GM18858 (cell line): ENCODE measurements around the gene C1QTNF6.

ENCODE experiments used
- ATAC-seq: cut with Tn5 transposase; IDR thresholded peaks from one replicate; pipeline ENCODE4 v1.9.1; 2021; ENCODE audit not compliant: unreplicated experiment

C1QTNF6 gene

DNA sequence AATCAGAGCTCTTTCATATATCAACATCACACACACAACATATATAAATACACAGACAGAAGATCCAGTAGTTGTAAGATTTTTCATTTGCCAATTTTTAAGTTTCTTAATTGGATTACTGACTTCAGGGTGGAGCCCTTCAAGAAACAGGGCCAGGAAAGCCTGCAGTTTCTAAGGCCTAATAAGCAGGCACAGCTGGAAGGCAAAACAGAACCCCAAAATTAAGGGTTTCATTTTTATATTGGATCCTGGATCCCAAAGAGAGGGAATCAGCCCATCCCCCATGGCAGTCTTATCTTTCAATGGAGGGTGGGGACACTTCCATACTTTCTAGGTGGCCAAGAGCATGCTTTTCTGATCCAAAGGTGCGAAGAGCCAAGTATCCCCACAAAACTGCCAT lies 4.7 kb upstream of the C1QTNF6 start:
- no peak for ATAC-seq

DNA sequence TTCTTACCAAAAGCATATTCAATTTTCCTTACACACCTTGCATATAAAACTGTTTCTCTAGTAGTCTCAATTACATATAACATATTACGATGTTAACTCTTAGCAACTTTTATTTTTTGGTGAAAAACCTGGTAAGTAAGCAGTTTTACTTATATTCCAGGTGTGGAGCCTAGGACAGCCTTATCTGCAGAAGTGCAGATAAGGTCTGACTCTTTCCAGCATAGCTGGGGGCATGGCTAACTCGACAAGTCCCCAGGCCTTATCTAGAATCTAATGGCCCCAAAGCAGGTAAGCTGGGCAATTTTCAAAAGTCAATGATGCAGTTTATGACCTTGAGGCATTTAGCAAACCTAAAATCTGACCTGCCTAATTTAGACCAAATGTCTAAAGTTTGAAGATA lies 4.2 kb upstream of the C1QTNF6 start:
- no peak for ATAC-seq

DNA sequence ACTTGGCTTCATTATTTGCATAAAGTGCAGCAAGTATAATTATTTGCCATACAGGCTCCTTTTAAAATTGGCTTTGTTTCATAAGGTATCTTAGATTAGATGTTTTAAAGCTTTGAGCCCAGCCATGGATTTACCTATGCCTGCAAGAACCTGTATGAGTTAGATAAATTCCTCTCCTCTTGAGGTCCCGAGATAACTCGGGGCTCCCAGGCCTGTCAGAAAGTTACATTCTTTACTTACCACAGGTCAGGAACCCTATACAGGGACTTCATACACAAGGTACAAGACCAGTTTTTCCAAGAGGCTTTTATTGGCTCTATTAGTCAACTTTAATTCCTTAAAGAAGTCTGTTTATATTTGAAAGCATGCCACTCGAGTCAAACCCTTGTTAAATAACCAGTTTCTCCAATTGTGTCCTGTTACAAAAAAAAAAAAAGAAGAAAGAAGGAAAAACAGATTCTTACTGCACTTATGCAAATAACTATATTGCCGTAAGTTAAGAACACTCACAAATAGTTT lies 2.3 kb upstream of the C1QTNF6 start:
- no peak for ATAC-seq

DNA sequence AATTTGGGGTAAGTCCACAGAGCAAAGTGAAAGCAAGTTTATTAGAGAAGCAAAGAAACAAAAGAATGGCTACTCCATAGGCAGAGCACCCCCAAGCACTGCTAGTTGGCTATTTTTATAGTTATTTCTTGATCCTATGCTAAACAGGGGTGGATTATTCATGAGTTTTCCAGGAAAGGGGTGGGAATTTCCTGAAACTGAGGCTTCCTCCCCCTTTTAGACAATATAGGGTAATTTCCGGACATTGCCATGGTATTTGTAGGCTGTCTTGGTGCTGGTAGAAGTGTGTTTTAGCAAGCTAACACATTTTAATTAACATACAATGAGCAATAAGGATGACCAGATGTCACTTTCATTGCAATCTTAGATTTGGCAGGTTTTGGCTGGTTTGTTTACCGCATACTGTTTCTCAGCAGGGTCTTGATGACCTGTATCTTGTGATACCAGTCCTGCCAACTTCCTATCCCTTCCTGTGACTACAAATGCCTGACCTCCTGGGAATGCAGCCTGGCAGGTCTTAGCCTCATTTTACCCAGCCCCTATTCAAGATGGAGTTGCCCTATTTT lies 937 bp upstream of the C1QTNF6 start:
- no peak for ATAC-seq

DNA sequence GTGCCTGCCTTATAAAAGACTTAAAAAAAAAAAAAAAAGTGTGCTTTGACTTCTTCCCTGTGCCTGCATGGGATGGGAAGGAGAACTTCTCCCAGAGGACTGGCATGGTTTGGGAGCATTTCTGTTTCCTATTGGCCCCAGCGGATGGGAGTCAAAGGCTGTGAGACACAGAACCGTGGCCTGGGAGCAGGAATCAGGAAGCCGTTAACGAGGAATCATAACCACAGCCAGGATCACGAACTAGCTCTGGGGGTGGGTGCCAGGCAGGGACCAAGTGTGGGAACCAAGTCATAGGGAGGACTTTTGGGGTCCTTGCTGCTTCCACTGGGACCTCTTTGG lies 526 bp downstream of the C1QTNF6 start:
- no peak for ATAC-seq

DNA sequence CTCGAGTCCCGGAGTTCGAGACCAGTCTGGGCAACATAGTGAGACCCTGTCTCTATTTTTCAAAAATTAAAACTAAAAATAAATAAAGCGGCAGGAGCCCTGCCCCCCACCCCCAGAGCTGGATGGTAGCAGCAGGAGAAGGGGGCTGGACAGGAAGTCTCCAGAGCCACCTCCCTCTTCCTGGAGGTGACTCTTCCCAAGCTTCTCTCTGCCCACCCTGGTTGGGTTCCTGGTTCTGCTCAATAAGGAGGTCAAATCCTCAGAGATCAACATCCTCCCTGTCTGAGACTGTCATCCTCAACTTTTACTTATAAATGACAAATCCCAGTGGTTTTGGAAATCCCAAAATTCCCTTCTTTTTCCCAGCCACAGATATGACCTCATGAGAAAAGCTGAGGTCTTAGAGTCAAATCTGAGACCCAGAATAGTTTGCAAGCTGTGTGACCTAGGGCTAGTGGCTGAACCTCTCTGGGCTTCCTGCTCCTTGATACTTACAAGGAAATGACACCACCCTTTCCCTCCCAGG lies 987 bp downstream of the C1QTNF6 start:
- no peak for ATAC-seq

DNA sequence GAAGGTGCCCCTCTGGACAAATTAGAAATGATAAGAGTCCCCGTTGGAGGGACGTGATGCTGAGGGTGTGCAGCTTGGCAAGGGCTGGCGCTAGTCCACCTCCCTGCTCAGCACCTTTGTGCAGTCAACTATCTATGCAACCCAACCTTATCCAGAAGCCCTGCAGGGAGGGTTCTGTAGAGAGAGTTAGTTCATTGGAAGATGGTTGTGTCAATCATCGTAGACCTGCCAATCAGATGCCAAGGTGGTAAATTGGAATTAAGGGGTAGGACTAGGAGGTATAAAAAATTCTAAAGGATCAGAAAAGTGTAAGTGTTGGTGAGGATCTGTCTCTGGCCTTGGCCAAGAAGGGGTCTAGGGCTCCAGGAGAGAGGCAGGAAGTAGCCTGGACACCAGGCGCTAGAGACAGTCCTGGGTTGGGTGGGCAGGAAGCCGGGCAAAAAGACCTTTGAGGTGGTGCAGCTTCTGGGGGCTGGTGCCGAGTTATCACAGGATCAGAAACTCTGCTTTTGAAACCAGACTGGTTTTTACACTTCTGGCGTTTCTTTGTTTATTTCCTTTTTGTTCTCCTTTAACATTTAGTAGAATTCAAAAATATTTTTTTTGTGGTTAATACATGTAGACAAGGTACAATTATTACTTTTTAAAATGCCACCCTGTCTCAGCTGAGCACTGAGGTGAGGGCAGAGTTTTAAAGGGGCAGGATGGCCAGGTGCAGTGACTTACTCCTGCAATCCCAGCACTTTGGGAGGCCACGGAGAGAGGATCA lies 1.6 kb downstream of the C1QTNF6 start:
- ATAC-seq: no peak

DNA sequence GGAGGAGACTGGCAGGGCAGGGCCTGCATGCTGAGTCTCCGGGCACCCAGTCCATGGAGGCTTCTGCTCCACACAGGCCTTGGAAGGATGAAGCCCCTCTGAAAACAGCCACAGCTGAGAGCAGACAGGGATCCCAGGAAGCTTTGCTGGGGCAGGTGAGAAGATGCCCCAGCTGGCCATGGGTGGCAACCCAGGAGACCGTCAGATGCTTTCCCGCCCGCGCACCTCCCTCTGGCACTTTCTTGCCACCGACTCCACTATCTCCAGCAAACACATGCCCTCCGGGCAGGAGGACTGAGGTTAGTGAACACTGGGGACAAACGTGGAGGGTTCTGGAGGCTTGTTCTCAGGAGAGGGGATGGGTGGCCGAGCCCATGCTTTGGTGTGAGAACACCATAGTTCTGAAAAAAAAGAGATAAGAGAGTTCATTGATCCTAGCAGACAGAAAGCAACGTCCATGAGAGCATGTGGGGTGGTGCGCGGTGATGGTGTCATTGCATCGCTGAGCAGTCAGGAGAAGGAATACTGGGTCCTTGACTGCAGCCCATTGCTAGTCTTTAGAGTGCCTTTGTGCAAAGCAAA lies 2.3 kb downstream of the C1QTNF6 start:
- ATAC-seq: no peak

DNA sequence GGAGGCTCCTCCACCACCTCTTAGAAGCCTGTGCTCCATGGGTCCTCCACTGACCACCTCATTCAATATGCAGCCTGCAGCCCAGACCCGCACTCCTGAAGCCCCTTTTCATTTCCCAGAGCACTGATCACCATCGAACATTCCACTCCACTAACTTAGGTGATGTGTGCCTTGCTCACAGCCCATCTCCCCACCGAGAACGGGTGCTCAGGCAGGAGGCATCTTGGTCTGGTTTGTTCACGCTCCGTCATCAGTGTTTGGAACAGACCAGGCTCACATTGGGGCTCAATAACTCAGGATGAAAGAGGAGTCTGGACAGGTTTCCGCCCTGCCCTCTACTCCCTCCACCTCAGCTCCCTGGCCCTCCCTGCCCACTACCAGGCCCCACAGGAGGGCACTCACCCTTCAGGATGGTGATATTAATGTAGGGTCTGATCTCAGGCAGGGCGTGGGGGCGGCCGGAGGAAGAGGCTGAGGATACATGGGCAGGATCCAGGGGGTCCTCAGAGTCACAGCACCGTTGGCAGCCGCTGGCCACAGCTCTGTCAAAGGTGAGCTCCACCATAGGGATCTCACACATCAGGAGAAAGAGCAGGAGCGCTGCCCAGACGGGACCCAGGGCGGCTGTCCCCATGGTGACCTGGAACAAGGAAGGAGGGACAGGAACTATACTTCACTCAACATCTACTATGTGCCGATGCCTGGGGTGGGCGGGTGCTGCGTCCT lies 3.1 kb downstream of the C1QTNF6 start:
- ATAC-seq: no peak

DNA sequence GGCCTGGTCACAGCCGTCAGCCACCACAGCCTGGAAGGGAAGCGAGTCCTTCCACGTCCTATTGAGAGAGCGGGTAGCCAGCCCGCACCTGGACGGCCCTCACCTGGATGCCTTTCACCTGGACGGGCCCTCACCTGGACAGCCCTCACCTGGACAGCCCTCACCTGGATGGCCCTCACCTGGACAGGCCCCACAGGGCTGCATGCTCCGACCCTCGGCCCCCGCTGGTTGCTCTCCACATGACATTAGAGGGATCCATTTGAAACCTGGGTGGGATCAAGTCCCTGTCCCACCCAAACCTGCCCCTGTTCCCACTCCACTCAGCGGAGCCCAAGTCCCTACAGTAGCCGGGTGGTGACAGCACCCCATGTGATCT lies 3.7 kb downstream of the C1QTNF6 start:
- no peak for ATAC-seq

DNA sequence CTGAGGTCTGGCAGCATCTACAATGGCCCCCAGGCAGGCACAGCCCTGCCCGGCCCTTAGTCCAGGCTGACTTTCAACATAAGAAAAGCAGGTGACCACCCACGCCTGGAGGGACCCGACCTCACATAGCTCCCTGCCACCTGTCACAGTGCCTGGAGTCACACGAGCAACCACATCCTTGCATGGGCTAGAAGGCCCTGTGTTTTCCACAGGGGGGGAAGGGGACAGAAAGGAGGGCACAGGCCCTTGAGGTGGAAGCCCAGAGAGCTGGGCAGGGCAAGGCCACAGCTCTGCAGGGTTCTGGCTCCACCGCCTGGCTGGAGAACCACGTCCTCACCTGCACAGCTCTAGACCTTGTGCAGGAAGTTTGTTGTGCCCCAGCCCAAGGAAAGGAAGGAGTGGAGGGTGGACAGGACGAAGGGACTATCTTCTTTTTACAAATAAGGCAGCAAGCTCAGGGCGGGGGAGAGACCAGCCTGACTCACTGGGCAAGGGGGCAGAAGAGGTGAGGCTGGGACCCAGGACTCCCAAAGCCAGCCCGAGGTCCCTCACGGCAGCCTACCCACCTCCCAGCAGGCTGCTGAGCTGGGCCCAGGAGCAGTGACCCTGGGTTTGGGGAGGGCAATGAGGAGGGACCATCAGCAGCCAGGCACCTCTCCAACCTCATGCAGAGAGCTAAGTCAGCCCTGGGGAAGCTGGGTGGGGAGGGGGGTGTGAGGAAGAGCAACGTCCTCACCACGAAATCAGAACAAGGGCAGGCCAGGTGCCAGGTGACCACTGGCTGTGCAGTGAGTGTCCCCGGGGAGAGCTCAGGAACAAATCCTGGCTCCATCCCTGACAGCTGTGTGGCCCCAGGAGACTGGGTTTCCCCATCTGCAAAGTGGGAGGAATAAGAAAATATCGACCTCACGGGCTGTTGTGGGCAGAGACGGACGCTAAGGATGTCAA lies 4.3 kb downstream of the C1QTNF6 start:
- no peak for ATAC-seq

DNA sequence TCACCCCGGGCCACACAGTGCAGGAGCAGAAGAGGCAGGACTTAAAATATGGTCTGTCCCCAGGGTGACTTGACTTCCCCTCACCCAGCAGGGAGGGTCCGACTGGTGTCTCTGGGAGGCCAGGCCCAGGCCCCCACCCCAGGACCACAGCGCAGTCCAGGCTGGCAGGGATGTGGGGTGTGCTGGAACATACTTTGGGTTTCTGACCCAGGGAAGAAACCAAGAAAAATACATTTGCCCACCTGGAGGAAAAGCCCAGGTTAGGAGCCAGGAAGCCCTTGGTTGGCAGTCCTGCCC lies 5.2 kb downstream of the C1QTNF6 start:
- ATAC-seq: no peak

DNA sequence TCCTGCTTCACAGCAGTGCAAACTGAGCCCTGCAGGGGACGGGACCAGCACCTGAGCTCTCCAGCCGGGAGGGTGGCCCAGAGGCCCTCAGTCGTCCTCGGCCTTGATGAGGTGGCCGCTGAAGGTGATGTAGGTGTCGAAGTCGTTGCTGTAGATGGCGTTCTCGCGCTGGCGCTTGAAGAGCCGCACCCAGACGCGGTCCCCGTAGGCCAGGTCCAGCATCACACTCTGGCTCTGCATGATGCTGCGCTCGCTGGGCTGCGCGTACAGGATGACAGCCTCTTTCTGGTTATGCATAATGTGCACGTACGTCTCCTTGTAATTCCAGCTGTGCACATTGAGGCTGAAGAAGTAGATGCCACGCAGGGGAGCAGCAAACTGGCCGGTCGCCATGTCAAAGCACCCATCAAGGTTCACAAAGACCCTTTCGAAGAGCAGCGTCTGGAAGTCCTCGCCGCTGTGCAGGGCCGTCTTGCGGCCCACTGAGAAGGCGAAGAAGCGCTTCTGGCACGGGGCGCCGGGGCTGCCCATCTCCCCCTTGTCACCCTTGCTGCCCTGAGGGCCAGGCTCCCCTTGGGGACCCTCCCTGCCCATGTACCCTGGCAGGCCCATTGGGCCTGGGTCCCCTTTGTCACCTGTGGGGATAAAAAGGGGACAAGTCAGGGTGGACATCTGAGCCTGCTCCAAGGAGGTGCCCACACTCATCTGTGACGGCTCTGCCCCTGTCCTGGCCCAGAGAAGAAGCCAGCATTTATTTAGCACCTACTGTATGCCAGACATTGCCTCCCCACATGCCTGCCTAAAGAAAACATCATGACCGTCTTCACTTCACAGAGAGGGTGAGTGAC lies 5.7 kb downstream of the C1QTNF6 start:
- no peak for ATAC-seq

DNA sequence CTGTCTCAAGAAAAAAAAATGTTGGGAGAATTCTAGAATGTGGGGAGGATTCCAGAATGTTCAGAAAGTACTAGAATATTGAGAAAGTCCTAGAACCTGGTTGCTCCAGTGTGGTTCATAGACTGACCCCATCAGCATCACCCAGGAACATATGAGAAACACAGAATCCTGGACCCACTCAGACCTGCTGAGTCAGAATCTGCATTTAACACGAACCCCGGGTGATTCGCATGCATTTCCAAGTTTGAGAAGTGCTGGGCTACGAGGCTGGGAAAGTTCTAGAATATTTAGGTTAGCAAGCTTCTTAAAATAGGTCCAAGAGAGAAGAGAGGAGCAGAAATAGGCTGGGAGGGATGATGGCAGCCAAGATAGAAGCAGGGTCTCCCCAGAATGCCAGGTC lies 6.4 kb downstream of the C1QTNF6 start:
- ATAC-seq: no peak

DNA sequence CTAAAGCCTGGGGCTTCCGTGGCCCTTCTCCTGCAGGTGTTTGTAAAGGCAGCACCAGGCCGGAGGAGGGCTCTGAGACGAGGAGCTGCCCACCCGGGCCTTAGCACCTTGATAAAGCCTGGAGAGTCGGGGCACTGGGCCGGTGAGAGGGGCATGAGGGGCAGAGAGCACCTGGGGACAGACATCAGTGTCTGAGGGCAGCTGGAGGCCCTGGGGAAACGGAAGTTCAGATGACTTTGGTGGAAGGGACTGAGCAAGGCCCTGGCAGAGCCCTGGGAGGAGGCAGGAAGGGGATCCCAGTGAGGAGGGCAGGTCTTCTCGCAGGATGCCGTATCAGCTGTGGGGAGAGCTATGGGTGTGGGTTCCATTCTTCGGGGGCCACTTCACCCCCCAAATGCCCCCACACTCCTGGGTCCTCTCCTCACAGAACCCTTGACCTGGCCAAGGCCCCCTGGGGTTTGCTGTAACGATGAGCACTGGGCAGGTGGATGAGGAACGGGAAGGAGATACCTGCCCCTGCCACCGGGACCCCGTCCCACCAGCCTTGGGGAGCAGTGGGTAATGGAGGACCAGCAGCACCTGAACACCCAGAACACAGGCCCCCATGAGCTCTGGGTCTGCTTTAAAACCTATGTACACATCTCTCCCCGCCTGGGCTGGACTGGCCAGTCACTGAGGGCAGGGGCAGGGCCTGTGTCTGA lies 7.4 kb downstream of the C1QTNF6 start:
- no peak for ATAC-seq

DNA sequence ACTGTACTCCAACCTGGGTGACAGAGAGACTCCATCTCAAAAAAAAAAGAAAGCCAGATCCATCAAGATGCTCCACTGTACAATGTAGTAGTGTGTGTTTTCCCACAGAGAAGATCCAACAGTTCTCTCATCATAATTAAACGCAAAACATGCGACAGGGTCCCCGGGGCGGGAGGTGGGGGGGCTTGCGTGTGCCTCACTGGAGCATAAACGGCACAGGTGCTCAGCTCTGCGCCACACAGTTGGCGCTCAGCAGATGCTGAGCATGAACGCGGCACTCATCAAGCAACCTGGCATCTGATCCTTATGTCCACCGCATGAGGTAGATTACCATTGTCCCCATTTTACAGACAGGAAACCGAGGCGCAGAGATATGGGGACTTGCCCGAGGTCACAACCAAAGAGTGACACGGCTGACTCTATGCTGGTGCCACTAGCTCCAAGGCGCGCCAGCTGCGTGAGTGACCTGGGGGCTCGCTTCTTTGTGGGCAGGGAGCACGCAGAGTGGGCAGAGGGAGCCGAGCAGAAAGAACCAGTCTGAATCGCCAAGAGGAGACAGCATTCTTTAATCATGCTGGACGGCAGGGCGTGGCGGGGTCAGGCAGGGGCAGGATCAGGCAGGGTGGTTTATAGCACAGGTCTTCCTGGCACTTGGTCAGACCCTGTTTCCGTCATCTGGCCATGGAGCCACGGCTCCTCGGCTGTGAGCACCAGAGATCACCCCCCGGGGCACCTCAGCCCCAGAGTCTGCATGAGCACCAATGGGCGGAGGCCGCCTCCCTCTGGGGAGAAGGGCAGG lies 8.2 kb downstream of the C1QTNF6 start:
- ATAC-seq: no peak

DNA sequence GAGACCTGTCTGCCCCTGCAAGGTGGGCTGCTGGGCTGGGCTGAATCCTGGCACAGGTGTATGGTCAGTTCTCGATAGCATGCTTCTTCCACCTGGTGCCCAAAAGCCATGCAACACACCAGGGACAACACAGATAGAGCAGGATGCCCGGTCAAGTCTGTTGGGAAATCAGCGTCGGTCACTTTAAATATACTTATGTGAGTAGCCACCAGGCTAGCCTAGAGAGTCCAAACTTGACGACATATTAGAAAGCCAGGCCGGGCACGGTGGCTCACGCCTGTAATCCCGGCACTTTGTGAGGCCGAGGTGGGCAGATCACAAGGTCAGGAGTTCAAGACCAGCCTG lies 8.9 kb downstream of the C1QTNF6 start:
- ATAC-seq: no peak

DNA sequence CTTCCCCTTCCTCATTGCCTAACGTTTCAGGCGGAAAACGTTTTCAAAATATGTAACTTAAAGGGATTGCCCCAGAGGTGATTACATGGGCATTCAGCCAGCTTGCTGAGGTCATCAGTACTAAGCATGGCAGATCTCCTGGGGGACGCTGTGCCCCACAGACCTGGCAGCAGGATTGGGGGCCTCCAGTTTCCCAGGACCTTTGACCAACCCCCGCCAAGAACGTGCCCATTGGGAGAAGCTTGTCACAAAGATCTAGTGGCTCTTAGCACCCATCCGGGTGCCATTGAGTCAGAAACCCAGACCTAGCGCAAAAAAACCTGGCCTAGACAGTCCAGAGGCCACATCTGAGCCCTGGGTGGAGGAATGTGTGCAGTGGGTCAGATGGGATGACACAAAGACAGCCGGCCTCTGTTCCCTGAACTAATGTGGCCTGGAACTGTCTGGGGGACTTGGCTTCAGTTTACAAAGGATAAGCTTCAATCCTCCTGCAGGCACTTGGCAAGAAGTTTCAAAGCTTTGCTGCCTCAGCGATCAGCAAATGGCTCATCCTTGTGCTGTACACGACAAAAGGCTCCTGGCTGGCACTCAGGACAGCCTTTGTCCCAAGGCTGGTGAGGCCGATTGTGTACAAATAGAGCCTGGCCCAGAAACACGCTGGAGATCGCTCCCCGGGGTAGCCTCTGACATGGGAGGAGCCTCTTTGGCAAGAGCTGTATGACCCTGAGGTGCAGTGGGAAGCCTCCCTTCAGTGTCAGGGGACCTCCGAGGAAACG lies 9.5 kb downstream of the C1QTNF6 start:
- ATAC-seq: no peak
